ENCODE results near the gene MYL1. TPM values are rescaled to one million over a fixed set of nuclear protein-coding genes. Genes with fewer than 3 reads are reported as not detected.

Gene MYL1
- total RNA-seq, 1 experiment from 2014 or later, result not detected

DNA sequence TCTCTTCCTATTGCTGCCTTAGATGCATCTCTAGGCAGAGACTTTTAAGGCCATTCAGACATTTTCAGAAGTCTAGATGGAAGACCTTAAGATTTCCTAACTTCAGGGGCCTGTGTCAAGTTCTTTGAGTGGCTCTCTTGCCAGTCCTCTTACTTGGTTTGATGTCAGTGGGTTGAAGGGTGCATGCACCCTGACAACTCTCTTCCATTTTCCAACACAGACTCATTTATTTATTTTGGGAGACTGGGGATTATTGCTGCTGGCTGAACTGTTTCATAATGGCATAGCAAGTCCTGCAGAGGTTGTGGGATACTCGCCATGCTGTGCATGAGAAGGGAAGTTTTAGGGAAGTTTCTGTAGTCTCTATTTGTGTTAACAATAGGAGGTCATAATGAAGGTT lies 50.7 kb downstream of the MYL1 start:
- no peak for ATAC-seq
- H2AFZ ChIP-seq (ENCODE audit: low read depth, low read length, poor library complexity, severe bottlenecking), result no peak overlapping the region

More for the DNA sequence above, 50.7 kb downstream of the MYL1 start:
- no peaks in the 10 kb centered on the region for H3K4me1 ChIP-seq (ENCODE audit: control insufficient read depth in 1 of 2, insufficient read depth in 2 of 2, low read length in 2 of 2)
- H3K9me3 ChIP-seq (ENCODE audit: control insufficient read depth in 1 of 2, insufficient read depth in 1 of 2, low read depth in 1 of 2, low read length in 2 of 2), result no peaks in the 10 kb centered on the region
- CTCF ChIA-PET, result no interaction called here
- H3K4me2 ChIP-seq (ENCODE audit: low read length), result no peak overlapping the region
- no peaks in the 10 kb centered on the region for H3K79me2 ChIP-seq (ENCODE audit: insufficient read depth, low read length)
- no peaks in the 10 kb centered on the region for H4K20me1 ChIP-seq (ENCODE audit: insufficient read depth)
- H3K4me3 ChIP-seq (replicated peaks in 1 of 2; ENCODE audit: low read depth in 1 of 2, low read length in 2 of 2), result no peak overlapping the region
- H3K27me3 ChIP-seq (ENCODE audit: insufficient read depth, low read length), result no peaks in the 10 kb centered on the region
- intact Hi-C loops (cut with micrococcal nuclease), result no loop called here
- no peak for DNase-seq (ENCODE audit: low read depth, low spot score)
- H3K9me2 ChIP-seq (ENCODE audit: insufficient read depth), result no peaks in the 10 kb centered on the region
- BruUV-seq (replicated peaks), result no TSS peak
- H3K27ac ChIP-seq (ENCODE audit: low read depth, low read length), result no peak overlapping the region
- H3K9ac ChIP-seq (ENCODE audit: low read length), result no peak overlapping the region
- RAD21 ChIA-PET (ENCODE audit: low non-redundant PET in 1 of 2, low total read pairs in 2 of 2, uncharacterized antibody in 2 of 2, unreplicated experiment in 2 of 2), result no interaction called here
- TF ChIP-seq SP1 (IDR thresholded peaks at IDR 0.05; ENCODE audit: low read depth) (no peak), FOSL1 (IDR thresholded peaks at IDR 0.05; ENCODE audit: low read depth) (no peak), POLR2AphosphoS5 (IDR thresholded peaks at IDR 0.05; ENCODE audit: low read depth, low read length) (no peak), YY1 (IDR thresholded peaks at IDR 0.05; ENCODE audit: extremely low read depth, insufficient replicate concordance, low read depth, low read length) (no peak), SIN3A (IDR thresholded peaks at IDR 0.05; ENCODE audit: low read depth) (no peak), SRF (IDR thresholded peaks at IDR 0.05; ENCODE audit: low read depth) (no peak), ZNF274 (IDR thresholded peaks at IDR 0.05; ENCODE audit: low read depth, low read length) (no peak), EZH2 (IDR thresholded peaks at IDR 0.05) (no peak)
- TF ChIP-seq, protein P1, sequence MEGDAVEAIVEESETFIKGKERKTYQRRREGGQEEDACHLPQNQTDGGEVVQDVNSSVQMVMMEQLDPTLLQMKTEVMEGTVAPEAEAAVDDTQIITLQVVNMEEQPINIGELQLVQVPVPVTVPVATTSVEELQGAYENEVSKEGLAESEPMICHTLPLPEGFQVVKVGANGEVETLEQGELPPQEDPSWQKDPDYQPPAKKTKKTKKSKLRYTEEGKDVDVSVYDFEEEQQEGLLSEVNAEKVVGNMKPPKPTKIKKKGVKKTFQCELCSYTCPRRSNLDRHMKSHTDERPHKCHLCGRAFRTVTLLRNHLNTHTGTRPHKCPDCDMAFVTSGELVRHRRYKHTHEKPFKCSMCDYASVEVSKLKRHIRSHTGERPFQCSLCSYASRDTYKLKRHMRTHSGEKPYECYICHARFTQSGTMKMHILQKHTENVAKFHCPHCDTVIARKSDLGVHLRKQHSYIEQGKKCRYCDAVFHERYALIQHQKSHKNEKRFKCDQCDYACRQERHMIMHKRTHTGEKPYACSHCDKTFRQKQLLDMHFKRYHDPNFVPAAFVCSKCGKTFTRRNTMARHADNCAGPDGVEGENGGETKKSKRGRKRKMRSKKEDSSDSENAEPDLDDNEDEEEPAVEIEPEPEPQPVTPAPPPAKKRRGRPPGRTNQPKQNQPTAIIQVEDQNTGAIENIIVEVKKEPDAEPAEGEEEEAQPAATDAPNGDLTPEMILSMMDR (IDR thresholded peaks at IDR 0.05 in 2 of 3, conservative IDR thresholded peaks at IDR 0.05 in 1 of 3; ENCODE audit: borderline replicate concordance in 1 of 3, insufficient read depth in 1 of 3, low read depth in 2 of 3, low read length in 2 of 3), result no peak
- TF ChIP-seq, protein P2, sequence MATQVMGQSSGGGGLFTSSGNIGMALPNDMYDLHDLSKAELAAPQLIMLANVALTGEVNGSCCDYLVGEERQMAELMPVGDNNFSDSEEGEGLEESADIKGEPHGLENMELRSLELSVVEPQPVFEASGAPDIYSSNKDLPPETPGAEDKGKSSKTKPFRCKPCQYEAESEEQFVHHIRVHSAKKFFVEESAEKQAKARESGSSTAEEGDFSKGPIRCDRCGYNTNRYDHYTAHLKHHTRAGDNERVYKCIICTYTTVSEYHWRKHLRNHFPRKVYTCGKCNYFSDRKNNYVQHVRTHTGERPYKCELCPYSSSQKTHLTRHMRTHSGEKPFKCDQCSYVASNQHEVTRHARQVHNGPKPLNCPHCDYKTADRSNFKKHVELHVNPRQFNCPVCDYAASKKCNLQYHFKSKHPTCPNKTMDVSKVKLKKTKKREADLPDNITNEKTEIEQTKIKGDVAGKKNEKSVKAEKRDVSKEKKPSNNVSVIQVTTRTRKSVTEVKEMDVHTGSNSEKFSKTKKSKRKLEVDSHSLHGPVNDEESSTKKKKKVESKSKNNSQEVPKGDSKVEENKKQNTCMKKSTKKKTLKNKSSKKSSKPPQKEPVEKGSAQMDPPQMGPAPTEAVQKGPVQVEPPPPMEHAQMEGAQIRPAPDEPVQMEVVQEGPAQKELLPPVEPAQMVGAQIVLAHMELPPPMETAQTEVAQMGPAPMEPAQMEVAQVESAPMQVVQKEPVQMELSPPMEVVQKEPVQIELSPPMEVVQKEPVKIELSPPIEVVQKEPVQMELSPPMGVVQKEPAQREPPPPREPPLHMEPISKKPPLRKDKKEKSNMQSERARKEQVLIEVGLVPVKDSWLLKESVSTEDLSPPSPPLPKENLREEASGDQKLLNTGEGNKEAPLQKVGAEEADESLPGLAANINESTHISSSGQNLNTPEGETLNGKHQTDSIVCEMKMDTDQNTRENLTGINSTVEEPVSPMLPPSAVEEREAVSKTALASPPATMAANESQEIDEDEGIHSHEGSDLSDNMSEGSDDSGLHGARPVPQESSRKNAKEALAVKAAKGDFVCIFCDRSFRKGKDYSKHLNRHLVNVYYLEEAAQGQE (IDR thresholded peaks at IDR 0.05; ENCODE audit: low read depth), result no peak
- TF ChIP-seq, protein P3, sequence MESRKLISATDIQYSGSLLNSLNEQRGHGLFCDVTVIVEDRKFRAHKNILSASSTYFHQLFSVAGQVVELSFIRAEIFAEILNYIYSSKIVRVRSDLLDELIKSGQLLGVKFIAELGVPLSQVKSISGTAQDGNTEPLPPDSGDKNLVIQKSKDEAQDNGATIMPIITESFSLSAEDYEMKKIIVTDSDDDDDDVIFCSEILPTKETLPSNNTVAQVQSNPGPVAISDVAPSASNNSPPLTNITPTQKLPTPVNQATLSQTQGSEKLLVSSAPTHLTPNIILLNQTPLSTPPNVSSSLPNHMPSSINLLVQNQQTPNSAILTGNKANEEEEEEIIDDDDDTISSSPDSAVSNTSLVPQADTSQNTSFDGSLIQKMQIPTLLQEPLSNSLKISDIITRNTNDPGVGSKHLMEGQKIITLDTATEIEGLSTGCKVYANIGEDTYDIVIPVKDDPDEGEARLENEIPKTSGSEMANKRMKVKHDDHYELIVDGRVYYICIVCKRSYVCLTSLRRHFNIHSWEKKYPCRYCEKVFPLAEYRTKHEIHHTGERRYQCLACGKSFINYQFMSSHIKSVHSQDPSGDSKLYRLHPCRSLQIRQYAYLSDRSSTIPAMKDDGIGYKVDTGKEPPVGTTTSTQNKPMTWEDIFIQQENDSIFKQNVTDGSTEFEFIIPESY (IDR thresholded peaks at IDR 0.05; ENCODE audit: extremely low read depth, insufficient replicate concordance, low read length), result no peak
- TF ChIP-seq, protein P4, sequence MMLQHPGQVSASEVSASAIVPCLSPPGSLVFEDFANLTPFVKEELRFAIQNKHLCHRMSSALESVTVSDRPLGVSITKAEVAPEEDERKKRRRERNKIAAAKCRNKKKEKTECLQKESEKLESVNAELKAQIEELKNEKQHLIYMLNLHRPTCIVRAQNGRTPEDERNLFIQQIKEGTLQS (IDR thresholded peaks at IDR 0.05), result no peak
- POLR2A ChIA-PET, result no interaction called here
- H3K36me3 ChIP-seq (ENCODE audit: control insufficient read depth in 1 of 2, insufficient read depth in 2 of 2, low read length in 2 of 2), result no peaks in the 10 kb centered on the region

Measured in HCT116 (cell line).